Embryonic facial prominence (tissue), 1 donor: ENCODE results near the gene CALU.
A peak's percentile ranks its signal among the peaks of the same experiment; 100 is the strongest.

Experiments used
- DNase-seq: peaks from one replicate; pipeline ENCODE4 v3.0.0-alpha.2; 2016; ENCODE audit errors: extremely low spot score

The CALU gene

DNA sequence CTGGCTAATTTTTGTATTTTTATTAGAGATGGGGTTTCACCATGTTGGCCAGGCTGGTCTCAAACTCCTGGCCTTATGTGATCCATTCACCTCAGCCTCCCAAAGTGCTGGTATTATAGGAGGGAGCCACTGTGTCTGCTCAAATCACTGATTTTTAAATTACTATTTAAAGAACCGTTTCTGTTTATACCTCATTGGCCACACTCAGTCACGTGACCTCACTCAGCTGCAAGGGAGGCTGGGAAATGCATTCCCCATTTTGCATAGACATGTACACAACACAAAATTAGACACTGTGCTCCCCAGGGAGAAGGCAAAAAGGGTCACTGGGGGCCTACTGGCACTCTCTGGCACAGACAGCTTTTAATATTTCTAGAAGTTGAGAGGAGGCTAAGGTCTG, 13.6 kb upstream of the CALU start:
- no peak for DNase-seq

DNA sequence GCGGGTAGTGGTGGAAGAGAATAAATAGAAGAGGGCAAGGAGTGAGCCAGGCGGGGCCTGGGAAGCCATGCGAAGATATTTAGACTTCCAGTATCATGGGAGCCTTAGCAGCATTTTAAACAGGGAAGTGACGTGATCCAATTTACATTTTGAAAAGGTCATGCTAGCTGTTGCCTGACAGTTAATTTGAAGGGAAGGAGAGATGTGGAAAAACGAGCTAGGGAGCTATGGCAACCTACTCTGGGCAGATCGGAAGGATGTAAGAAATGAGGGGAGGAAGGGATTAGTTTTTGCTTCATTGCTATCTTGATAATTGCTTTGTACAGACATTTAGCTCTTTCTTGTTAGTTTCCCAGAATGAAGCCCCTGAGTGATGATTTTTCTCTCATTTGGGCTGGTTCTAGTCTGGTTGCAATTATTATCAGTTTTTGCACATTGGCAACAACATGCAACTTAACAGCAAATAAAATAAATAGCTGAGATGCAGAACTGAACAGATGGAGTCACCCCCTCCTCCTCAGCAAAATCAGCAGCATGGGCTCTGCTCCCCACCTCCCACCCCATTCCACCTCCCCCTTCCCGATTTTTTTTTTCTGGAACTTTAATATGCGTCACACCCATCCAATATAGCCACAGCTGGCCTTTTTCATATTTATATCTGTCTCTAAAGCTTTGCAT, 13.0 kb upstream of the CALU start:
- peak; percentile 19 for DNase-seq

DNA sequence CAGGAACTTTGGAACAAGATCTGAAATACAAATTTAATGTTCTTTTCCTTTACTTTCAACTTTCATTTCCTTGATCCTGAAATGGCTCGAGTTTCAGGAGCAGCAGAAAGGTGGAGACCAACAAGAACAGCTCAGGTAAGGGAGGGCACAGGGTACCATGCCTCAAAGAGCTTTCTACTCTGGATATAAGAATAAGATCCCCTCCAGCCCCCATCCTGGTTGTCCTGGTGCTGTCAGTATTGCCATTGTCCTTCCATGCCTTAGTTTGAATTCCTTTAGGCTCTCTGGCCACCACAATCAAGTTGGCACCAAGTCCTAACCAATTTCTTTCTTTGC, 12.5 kb upstream of the CALU start:
- no peak for DNase-seq

DNA sequence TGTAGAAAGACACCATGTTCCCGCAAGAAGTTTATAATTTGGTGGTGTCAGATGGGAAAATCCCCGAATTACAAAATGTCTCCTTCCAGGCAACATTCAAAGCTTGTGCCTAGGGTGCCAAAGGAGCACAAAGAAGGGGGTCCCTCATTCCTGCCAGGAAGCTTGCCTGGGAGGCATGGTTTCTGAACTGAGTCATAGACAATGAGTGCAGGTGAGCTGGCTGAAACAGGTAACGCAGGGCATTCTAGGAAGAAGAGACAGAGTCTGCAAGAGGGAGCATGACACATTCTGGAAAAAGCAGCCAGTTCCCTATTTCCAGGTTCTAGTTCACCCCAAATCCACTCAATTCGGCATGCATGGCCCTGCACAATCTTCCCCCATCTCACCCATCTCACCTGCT, 11.9 kb upstream of the CALU start:
- no peak for DNase-seq

DNA sequence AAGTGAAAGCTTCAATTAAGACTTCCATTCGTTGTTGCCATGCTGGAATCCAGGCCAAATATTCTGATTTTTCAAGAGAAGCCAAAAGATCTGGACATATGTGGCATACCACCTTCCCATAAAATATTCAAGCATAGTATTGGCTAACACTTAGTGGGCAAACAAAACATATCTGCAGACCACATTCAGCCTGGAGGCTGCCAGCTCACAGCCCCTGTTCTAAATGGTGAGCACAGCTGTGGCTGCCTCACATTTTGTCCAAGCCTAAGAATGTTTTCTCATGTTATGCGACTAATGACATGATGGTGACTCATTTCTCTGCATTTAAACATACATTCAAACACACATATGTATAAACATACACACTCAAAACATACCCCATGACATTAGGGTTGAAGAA, 10.6 kb upstream of the CALU start:
- DNase-seq = peak; percentile 33

DNA sequence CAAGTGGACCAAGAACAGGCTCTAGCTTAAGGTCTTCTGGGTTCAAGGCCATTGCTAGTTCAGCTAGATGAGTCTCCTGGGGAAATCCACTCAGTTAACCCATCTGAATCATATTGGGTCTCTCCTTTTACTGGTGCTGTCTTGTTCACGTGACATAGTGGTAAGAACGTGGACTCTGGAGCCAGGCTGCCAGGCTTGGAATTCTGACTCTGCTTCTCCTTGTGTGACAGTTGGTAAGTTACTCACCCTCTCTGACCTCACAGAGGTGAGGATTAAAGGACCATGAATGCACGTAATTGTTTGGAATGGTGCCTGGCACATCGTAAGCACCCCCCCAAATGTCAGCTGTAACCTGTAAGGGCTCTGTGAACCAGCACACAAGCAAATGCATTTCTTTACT, 9.7 kb upstream of the CALU start:
- no peak for DNase-seq

DNA sequence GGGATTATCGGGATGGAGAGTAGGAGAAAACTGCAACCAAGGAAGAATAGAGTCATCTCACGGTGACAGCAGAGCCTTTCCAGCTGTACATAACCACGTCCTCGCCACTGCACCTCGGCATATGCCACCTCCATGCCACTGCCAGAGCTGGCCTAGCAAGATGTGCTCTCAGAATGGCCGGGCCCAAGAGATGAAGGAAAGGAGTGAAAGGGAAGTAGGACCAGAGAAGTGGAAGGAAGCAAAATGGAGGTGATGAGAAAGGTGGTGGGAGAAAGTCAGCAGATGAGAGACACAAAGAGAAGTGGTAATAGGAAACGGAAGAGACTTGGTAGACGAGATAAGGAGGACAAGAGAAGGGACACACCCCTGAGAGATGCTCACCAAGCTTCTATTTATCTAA, 8.0 kb upstream of the CALU start:
- no peak for DNase-seq

DNA sequence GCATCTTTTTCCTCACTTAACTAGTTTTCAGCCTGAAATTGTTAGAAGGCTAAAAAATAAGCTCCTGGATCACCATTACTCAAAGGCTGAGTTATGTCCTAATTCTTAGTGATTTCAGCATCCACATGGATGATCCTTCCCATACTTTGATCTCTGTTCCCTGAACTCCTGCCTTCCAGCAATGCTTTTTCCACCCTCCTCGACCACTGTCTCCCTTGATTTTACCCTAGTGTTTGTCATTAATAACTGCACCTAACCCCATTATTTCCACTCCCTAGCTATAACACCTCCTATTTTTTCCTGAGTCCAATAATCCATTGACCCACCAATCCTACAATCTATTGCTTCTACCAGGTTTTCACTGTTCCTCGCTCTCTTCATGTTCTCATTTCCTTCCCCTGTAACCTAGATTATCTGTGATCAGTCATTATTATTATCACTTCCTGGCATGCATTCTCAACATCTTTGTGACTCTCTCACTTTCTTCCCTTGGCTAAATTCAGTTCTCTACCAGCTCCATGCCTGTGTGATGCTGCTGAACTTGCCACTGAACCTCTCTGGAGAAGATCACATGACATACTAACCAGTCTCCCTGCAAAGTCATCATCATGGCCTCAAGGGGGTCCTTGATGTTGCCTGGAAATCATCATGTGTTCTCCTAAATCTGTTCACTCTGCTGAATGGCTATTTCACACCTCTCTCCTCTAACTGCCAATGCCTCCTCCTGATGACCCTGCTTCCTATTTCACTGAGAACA, 6.5 kb upstream of the CALU start:
- no peak for DNase-seq

DNA sequence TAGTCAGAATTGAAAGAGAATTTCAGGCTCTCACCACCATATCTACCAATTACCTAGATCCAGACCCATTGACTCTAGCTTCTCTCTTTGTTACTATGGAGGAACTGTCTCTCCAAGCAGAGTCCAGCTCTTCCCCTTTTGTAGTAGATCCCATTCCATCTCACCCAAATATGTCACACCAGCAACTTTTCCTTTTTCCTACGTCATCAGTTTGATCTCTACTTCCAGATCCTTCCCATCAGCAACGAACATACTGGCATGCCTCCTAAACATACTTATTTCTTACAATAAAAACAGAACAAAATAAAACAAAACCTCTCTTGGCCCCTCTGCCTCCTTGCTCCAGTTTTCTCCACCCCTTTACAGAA, 5.9 kb upstream of the CALU start:
- no peak for DNase-seq

DNA sequence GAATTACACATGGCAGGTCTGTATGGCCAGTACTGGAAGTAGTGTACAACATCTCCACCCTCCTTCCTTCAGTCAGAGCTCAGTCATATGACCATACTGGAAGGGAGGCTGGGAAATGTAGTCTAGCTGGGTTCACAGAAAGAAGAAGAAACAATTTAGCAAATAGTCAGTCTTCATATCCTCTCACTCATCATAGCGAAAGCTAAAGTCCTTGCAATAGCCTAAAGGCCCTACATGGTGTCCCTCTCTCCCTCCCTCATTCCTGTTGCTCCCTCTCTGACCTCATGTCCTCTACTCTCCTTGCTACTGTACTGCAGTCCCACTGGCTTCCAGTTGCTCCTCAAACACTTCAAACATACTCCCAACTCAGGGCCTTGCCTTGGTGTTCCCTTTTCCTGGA, 4.3 kb upstream of the CALU start:
- DNase-seq = no peak

DNA sequence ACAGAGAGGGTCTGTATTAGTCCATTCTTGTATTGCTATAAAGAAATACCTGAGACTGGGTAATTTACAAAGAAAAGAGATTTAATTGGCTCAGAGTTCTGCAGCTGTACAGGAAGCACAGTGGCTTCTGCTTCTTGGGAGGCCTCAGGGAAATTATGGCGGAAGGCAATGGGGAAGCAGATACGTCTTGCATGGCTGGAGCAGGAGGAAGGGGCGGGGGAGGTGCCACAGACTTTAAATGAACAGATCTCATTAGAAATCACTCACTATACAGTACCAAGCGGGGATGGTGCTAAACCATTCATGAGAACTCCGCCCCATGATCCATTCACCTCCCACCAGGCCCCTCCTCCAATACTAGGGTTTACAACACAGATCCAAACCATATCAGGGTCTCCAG, 3.7 kb upstream of the CALU start:
- no peak for DNase-seq

DNA sequence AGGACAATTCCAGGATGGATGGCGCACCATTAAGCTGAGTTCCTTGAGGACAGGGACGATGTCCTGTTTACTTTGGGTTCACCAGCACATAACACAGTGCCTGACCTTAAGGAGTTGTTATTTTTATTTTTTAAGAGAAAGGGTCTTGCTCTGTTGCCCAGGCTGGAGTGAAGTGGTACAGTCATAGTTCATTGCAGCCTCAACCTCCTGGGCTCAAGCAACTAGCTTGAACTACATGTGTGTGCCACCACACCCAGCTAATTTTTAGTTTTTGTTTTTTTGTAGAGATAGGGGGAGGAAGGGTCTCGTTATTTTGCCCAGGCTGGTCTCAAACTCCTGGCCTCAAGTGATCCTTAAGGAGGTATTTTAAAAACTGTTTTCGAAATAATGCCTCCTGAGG, 1.7 kb upstream of the CALU start:
- no peak for DNase-seq

DNA sequence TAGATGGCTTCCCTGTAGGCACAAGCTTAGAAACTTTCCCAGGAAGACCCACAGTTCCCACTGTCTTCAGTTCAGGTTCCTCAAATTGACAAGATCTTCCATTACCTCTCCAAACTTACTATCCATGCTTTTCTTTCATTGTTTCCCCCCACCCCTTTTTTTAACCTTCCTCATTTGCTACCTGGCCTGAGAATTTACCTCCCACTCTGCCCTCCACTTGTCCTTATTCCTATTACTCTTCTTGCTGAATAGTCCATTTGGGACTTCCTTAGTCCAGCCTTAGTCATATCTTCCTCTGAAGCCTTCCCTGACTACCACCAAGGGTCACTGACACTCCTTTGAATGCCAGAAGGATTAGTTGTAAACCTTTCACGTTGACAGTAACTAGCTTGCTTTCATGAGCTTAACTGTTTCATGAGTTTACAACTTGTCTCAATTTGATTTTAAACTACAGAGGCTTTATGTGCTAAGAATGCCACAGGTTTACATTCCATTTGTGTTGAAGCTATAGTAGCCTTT, 1.2 kb upstream of the CALU start:
- DNase-seq = no peak

DNA sequence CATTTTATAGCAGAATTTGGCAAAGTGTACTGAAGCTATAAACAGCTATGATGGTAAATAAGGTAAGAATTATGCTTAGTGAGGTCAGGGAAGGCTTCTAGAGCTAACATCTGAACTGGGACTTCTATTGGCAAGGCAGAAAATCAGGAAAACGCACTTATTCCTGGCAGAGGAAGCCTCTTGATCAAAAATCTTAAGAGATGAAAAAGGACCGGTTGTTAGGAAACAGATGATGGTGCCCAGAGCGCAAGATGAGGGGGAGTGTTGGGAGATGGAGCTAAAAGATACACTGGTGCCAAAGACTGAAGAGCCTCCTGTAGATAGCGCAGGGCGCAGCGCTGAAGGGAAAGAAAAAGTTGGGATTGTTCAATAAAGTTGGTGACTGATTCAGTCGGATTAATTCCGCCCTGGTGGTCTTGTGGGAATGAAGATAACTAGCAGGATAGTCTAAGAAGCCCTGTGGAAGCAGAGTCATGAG, 550 bp upstream of the CALU start:
- peak; percentile 19 for DNase-seq

DNA sequence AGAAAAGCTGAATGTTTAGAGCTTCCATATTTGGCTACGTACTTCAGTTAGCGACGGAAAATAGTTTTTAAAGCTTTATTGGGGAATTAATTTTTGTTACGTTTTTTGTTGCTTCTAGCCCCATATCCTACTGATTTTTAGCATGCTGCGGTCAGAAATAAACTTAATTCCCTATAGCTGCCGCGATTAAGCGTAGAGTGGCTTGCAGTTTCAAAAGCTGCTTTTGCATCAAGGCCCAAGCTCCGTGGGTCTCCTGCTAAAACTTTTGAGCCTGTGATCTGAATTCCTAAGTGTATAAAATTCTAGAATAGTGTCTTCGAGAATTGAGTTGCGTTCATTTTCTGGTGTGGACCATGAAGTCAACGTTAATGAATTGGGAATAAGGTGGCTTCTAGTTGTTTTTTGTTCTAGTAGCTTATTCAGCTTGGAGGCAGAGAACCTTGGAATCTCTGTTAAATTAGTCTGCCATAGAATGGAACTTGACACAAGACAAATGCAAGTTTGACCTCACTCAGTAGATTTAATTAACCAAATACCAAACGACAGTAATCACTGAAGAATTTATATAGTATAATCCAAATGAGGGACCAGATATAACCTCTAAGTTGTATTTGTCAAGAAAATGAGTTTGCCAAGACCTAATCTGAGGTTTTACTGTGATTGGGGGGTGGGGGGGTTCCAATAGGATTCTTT, 977 bp downstream of the CALU start:
- DNase-seq = no peak

DNA sequence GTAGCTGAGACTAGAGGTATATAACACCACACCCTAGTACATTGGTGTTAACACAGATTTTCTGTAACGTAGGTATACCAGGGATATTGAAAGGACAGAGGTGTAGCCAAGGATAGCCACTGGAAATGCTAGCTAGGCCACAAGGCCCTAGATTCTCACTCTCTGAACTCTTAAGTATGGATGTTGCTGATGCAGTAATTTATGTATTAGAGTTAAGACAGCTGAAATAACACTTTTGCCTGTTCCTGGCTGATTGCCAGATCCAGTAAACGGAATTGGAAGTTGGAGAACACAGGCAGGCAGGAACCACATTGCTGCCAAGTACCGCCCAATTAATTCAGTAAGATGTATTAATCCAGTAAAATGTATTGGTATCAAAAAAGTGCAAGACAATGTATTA, 1.8 kb downstream of the CALU start:
- DNase-seq = no peak

DNA sequence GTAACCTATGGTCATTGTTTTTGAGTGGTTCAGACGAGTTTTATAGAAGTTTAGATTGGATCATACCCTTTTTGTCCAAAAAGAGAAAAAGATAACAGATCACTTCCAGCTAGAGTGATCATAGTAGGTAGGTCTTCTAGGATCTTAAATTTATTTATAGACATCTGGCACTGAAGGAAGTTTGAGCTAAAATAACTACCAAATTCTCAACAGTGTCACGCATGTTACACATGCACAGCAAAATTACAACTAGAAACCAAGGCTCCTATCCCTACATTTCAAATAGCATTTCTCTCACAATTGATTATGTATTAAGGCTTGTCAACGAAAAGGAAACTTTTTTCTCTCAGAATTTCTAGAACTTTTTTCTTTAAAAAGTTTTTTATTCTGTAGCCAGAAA, 2.3 kb downstream of the CALU start:
- DNase-seq = no peak

DNA sequence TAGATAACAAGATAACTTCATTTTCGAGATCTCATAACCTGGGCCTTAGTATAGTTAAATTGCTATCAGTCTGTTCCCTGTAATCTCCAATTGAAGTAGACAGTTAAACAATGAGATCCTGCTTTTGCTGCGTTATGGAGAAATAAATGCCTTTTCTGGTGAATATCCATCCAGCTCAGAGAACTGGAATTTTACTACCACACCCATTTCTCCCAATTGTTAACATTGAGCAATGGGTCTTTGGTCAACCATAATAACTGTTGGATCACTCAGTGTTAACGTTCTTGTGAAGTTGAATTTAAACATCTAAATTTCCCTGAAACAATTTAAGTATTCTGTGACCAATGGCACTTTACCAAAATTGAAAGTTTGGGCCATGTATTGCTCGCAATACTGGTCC, 3.0 kb downstream of the CALU start:
- no peak for DNase-seq

DNA sequence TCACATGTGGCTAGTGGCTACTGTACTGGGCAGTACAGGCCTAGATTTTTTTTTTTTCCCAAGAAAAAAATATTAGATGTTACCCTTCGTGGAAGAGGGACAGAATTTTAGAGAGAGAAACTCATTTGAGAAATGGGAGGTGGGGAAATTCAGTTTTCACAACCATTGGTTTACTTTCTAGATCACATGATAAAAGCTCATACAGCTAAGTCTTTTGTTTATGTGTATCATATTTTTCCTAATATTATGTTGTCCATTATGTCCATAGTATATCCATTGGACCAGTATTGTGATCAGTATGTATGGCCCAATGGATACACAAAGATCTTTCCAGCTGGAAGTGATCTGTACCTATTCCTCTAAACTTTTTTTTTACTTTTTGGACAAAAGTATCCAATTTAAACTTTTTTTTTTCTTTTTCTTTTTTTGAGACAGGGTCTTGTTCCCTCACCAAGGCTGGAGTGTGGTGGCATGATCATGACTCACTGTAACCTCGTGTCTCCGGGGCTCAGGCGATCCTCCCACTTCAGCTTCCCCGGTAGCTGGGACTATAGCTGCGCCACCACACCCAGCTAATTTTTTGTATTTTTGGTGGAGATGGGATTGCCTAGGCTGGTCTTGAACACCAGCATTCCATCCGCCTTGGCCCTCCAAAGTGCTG, 4.1 kb downstream of the CALU start:
- DNase-seq = no peak

DNA sequence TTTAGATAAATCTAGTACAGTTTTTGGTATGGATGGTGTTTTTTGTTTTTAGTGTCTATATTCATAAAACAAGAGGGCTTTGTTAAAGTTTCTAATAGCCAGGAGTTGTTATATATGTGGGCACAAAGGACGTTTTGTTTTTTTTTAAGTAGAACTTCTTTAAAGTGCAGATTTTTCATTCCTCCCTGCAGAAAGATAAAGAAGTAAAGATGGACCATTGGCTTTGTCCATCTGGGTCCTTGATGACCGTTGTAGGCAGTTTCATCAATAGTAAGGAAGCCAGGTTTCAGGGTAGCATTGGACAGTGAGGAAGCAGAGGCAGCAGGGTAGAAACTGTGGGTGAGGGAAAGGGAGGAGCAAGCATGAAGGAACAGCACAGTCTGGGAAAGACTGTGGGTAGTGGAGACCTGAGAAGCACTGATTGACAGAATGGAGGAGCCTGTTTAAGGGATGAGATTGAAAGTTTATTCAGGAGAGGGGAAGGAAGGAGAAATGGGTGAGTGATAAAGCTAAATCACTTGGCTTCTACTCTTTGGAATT, 5.3 kb downstream of the CALU start:
- DNase-seq = no peak

DNA sequence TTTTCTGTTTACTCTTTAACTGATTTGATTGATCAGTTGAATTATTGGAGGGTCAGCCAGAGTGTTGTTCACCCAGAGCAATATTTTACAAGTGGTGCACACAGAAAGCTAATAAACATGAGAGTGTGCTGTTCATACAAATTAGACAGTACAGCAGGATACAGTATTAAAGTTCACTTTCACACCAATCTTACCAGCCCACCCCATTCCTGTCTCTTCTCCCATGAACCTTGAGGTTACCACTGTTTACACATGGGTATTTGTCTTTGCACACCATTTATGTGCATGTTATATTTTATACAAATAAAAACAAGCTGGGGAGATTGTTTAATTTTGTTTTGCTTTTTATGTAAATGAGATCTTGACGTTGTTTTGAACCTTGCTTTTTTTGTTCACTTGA, 6.5 kb downstream of the CALU start:
- no peak for DNase-seq
